Measurements from ENCODE around the gene HERC5. TPM values are rescaled to one million over a fixed set of nuclear protein-coding genes. Genes with fewer than 3 reads are reported as not detected.

HERC5 gene
- 1.1 and 2.4 TPM in 2 replicates for total RNA-seq

GRCh38 chr4:88456670-88457306, at the start of gene HERC5:
Gene HERC5 (plus strand): TSS chr4:88457119. CDS start chr4:88457270, 151 bp downstream.

GRCh38 chr4:88523325-88524129, 66.6 kb downstream of the HERC5 start, which contains the start of gene PYURF:
Gene PYURF (minus strand): TSS chr4:88523776. CDS start chr4:88523700, 76 bp downstream.

Other genes with a start within 250 kb of the HERC5 start
- 9.3 and 13.0 TPM in 2 replicates for gene PPM1K, start 172.6 kb upstream of the HERC5 start, total RNA-seq
- 4.4 and 7.8 TPM in 2 replicates for gene HERC6, start 78.3 kb upstream of the HERC5 start, total RNA-seq
- gene PYURF, start 66.7 kb downstream of the HERC5 start, total RNA-seq: 74.0 and 106 TPM in 2 replicates
- gene HERC3, start 135.4 kb downstream of the HERC5 start, total RNA-seq: 31.1 and 33.4 TPM in 2 replicates
- 0.34 and 1.7 TPM in 2 replicates for gene NAP1L5, start 240.7 kb downstream of the HERC5 start, total RNA-seq